Stimulated activated CD4-positive, alpha-beta T cell treated with anti-CD3 and anti-CD28 coated beads, Interleukin-1b, Interleukin-23, amount 100 ng/mL, for 24 hours (primary cell): Measurements from ENCODE around the gene PPP4R1.
"Not testable (repeated sequence)": the region's sequence is repeated elsewhere in the genome, so short reads cannot be mapped to it uniquely, and the experiment has no call there.

Experiments
- DNase-seq, 4 experiments: peaks; one replicate each; pipeline ENCODE4 v3.0.0-alpha.2; 2020; ENCODE audit warnings: low read depth in 4 of 4, low spot score in 1 of 4

The PPP4R1 gene

DNA sequence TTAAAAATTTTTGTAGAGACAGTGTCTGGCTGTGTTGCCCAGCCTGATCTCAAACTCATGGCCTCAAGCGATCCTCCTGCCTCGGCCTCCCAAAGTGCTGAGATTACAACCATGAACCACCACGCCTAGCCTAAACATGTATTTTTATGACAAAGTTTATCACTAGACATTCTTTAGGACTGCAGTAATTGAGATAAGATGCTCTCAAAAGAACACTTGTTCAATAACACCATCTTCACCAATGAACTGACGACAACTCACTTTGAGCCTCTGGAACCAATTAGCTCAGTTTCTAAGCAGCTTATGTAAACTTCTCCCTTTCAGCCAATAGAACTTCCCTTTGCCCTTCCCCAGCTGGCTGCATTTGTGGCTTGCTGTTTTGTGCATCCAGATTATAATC lies 15.3 kb upstream of the PPP4R1 start:
- no peak for DNase-seq

DNA sequence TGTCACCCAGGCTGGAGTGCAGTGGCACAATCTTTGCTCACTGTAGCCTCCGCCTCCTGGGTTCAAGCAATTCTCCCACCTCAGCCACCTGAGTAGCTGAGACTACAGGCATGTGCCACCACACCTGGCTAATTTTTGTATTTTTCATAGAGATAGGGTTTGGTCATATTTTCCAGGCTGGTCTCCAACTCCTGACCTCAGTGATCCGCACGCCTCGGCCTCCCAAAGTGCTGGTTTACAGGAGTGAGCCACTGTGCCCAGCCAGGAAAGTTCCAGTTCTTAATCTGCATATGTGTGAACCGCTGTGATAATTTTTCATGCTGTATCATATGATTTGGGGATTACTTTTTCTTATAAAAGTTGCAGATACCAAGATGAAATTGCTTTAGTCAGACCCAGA lies 14.6 kb upstream of the PPP4R1 start:
- no peak for DNase-seq

DNA sequence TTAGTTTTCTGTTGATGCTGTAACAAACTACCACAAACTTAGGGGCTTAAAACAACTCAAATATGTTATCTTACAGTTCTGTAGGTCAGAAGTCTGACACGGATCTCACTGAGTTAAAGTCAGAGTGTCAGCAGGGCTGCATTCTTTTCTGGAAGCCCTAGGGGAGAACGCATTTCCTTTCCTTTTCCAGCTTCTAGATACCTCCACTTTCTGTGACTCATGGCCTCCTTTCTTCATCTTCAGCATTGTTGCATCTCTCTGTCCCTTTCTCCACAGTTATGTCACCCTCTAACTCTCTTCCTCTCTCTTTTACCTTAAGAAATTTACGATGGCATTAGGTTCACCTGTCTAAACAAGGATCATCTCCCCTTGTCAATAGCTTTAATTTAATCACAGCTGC lies 13.3 kb upstream of the PPP4R1 start:
- no peak for DNase-seq

DNA sequence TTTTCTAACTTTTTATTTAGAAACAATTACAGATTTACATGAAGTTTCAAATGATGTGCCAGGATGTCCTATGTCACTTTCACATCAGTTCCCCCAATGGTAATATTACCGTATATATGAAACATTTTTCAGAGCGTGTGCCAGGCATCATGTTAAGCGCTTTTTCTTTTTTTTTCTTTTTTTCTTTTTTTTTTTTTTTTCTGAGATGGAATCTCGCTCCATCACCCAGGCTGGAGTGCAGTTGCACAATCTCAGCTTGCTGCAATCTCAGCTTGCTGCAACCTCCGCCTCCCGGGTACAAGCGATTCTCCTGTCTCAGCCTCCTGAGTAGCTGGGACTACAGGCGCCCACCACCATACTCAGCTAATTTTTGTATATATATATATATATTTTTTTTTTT lies 5.6 kb upstream of the PPP4R1 start:
- DNase-seq, result no peak

DNA sequence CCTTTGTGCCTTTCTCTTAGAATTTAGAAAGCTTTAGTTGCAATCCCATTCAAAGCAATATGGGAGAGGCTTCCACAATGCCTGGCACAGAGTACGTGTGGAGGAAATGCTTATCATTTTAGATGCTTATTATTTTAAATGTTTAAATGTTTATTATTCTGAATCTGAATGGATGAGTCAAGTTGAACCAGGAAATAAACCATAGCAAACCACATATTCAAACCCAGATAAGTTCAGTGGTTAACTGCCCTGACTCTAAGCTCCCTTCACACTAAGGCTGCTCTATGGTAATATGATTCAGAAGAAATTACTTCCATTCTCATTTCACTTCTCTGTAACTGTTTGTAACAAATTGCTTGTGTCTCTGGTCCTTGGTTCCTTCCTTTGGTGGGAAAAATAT lies 5.2 kb upstream of the PPP4R1 start:
- no peak for DNase-seq

DNA sequence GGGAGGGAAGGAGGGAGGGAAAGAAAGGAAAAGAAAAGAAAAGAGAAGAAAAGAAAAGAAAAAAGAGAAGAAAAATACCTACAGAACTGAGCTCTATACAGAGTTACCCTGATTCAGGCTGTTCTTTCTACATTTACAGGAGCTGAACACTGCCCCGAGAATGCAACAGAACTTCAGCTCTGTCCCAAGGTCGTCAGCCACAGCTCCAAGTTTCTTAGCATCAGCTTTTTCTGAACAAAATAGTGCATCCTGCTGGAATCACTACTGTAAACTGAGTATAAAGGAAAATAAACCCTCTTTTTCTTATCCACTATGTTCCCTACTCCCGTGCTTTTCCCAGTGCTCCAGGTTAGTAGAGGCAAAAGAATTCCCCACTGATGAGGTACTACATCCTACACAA lies 4.7 kb upstream of the PPP4R1 start:
- DNase-seq, result no peak

DNA sequence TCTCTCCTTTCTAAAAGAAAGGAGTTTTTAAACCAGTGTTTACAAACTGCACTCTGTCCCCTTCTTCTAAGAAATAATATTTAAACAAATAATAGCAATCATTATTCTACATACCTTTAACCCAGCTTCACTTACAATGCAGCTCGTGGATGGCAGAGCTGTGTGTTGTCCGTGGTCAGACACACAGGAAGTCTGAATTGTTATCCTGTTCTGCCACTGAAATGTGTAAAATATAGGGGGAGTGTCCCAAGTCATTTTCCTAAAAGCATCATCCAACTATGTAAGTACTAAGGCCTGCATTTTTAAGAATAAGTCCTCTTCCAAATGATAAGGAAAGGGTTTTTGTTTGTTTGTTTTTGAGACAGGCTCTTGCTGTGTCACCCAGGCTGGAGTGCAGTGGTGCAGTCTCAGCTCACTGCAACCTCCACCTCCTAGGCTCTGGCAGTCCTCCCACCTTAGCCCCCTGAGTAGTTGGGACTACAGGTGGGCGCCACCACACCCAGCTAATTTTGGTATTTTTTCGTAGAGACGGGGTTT lies 2.7 kb upstream of the PPP4R1 start:
- DNase-seq, result no peak

DNA sequence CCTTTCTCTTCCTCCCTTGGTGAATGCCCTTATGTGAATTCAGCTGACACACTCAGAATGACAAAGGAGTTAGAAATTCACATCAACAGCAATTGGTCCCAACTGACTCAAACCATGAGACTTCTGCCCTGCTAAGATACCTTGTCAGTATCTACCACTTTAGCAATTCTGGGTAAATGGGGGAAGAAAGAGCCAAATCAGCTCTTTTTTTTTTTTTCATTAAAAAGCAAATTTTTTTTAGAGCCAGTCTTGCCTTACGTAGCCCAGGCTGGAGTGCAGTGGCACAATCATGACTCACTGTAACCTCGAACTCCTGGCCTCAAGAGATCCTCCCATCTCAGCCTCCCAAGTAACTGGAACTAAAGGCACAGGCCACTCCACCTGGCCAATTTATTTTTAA lies 1.7 kb upstream of the PPP4R1 start:
- DNase-seq, result no peak

DNA sequence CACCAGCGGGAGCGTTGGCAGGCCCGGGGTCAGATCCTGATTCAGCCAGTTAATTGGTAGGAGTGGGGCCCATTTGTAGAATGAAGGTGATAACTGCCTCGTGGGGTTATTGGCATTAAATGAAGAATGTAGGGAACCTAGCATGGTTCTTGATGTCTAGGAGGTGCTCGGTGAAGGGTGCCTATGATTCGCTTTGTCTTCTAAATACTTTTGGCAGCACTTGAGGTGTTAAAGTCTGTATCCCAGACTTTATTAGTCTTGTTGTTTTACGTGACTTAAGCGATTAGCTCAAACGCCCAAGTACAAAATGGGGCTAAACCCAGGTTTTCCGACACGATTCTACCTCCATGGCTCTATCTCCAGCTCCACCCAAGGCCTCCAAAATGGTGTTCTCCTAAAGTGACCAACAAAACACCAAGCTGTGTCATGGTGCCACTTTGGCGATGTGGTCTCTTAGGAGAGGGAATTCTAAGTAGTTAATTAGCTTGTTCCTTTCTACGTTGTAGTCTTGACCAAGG lies 980 bp upstream of the PPP4R1 start:
- DNase-seq, result no peak

DNA sequence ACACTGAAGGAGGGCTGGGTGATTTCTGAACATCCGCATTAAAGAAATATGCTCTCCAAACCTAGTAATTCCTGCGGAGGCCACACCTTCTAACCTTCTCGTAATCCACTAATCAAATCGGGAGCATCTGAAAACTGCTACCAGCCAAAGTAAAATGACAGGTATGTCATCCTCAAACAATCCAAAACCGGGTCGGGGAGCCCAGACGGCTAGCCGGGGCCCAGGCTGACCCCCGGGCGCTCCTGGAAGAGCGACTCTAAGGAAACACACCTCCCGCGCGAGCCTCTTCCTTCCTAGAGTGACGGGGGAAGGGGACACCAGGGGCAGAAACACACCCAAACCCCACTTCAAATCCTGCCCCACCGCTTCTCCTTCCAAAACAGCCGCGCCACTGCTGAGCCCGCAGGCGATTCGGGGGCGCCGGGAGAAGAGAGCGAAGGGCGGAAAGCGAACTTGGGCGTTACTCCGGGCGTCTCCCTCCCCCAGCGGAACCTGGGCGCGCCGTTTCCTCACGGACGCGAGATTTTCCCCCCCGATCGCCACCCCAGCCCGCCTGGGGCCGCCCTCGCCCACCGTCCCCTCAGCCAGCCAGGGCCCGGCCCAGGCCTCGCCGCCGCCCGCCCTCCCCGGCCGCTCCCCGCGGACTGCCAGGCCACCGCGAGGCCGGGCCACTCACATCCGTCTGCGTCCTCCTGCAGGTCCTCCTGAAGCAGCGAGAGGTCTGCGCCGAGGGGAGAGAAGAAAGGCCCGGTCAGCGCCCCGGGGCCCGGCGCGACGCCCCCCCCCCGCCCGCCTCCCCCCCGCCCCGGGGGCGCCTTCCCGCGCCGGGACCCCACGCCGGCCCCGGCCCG lies 584 bp downstream of the PPP4R1 start:
- DNase-seq, result peak in 3 of 4 experiments; percentile 5 to 24 (median 12)

DNA sequence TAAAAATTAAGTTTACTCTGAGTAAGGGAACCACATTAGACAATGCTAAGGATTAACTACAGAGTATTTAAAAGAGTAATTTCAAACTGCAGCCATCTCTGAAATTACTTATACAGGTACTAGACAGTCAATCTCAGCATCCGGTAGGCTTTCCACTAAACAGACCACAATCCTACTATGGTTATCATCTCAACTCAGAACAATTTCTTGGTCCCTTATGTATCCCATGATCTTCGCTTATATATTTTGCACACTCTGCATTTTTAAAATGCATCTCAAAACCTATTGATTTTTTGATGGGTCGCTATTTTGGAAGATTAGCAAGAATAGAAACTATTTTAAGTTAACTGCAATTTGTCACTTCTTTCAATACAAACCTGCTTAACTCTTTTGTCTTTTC lies 1.4 kb downstream of the PPP4R1 start:
- DNase-seq, result no peak

DNA sequence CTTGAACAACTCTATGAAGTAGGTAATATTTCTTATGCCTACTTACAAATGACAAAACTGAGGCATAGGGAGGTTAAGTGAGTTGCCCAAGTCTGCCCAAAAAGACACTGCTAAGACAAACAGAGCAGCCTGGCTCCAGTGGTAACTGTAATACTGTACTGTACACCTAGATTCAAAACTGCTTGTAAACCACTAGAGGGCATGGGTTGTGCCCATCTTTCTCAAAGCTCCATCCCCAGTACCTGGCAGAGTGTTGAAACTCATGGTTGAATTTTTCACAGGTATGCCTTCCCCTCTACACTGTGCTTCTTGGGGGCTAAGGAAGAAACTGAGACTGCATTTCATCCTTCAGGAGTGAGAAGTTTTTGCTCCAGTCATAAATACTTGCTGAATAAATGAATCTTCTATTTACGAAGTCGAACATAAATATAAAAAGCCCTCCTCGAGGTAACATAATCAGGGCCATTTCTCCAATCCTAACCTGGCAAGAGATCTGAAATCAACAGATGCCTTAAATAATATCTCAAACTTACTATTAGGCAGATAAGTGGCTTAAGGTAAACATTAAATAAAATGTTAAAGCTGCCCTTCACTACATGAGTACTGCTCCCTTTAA lies 2.0 kb downstream of the PPP4R1 start:
- DNase-seq, result no peak

DNA sequence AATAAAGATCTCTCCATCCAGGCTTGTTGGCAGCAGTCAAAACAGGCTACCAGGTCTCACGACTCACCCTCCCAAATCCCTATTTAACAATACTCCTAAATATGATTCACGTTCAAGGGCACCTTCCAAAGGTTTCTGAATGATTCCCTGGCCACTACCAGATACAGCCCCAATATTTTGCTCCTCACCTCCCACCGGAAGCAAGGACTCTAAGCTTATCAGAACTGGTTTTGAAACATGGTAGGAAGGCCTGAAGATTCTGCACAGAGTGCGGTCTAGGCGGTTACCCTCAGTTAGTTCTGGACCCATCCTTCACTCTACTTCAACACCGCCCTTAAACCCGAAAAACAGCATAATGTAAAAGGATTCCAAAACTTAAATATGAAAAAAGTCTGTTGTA lies 5.2 kb downstream of the PPP4R1 start:
- DNase-seq, result no peak

DNA sequence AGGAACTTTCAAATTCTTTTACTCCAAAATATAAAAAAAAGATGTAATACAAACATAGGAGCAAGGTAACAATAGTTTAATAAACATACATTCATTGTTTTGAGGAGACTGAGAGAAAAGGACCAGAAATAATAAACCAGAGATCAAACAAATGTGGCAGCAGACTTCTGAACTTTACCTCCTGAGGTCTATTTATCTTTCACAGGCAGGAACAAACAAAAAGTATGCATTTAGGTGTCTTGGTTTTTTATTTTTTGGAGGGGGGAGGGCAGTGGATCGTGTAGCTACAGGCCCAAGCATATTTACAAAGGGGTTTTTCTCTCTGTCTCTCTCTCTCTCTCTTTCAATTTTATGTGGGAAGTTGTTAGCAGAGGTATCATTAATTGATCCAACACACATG lies 5.6 kb downstream of the PPP4R1 start:
- DNase-seq, result no peak

DNA sequence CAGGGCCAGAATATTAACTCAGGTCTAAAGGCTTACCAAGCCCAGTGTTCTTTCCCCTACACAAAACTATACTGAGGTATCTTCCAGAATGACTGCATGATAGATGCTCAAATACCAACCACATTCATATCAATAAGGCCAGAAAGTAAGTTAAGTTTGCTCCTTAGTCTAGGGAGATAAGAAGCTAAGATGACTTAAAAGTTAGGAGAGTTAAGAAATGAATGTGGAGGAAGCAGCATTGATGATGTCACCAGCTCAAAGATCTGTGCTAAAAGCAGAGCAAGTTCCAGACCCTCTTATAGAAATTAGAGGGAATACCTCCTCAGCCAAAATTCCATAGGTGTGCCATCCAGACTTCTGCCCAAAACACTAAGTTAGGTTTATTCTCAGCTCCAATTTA lies 6.1 kb downstream of the PPP4R1 start:
- no peak for DNase-seq

DNA sequence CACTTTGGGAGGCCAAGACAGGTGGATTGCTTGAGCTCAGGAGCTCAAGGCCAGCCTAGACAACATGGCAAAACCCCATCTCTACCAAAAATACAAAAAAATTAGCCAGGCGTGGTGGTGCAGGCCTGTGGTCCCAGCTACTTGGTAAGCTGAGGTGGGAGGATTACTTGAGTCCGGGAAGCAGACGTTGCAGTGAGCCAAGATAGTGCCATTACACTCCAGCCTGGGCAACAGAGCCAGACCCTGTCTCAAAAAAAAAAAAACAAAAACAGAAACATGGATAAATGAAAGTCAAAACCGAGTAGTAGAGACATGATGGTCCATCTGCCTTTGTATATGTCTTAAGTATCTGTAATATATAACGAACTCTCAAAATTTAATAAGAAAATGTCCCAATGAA lies 7.2 kb downstream of the PPP4R1 start:
- not testable (repeated sequence) for DNase-seq

DNA sequence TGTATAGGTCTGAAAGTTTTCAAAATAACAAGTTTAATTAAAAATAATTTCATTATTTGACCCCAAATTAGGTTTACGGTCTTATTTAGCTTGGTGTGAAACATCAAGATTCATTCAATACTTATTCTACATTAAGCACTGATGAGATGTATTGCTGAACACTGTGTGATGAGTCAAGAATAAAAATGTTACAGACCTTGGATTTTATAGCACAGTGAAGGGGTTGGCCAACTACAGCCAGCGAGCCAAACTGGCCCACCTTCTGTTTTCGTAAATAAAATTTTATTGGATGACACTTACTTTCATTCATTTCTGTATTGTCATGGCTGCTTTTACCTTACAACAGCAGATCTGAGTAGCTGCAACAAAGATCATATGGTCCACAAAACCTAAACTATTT lies 8.3 kb downstream of the PPP4R1 start:
- no peak for DNase-seq

DNA sequence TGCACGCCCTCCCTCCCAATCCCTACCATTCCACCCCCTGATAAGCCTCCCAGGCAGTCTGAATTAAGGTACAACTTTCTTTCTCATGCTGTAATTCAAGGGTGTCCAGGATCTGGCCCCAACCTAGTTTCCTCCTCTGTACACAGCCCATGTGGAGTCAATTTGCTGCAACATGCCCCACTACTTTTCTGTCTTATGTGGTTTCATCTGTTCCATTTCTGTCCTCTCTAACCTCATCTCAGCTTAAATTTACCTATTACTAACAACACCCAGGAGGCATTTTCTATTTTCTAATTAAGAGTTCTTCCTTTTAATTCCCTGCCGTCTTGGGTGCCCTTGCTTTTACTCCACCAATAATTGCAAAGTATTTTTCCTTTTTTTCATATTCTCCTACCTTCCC lies 10.0 kb downstream of the PPP4R1 start:
- DNase-seq, result no peak

DNA sequence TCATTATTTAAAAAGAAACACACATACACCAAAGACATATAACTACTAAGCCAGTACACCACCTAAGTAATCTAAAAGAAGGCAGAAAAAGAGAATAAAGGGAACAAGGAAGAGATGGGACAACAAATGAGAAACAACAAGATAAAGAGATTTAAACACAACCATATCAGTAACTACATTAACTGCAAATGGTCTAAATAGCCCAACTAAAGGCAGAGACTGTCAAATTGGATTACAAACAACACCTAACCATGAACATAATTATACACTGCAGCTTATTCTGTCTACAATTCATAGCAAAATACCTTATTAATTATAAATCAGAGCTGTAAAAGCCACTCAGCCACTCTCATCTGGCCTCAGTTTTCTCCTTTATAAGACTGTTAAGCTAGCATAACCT lies 15.0 kb downstream of the PPP4R1 start:
- DNase-seq, result no peak

DNA sequence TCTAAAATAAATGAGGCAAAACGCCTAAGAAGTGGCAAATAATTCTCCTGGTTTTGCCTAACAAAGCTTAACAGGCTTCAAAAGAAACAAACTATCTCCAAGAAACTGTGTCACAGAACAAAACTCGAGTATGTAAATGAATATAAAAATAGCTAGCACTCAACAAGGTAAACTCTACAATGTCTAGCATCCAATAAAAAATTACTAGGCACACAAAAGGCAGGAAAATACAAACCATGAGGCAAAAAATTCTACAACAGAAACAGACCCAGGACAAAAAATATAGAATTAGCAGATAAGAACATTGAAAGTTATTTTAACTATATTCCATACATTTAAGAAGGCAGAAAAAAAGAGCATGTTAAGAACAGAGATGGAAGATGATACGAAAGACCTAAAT lies 16.8 kb downstream of the PPP4R1 start:
- no peak for DNase-seq

DNA sequence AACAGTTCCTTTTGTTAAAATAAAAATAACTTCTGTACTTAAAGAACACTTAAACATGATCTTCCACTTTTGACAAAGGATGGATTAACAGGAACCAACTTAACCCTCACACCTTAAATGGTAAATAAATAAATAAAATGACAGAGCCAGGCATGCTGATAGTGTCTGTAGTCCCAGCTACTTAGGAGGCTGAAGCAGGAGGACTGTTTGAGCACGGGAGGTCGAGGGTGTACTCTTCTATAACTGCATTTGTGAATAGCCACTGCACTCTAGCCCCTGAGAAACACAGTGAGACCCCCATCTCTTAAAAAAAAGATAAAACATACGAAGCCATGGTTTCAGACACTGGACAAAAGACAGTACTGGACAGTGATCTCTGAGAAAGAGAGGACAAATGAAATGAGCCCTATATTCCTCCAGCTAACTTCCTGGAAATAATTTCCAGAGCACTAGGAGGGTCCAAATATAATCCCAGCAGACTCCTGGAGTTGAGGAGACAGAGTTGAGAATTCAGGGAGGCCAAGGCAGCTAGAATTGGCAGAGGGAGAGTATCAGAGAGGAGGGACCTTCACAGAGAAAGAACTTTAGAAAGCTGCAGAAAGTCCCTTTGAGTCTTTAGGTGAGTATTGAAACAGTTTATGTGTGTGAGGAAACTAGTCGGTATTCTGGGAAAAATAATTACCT lies 17.4 kb downstream of the PPP4R1 start:
- DNase-seq, result no peak

DNA sequence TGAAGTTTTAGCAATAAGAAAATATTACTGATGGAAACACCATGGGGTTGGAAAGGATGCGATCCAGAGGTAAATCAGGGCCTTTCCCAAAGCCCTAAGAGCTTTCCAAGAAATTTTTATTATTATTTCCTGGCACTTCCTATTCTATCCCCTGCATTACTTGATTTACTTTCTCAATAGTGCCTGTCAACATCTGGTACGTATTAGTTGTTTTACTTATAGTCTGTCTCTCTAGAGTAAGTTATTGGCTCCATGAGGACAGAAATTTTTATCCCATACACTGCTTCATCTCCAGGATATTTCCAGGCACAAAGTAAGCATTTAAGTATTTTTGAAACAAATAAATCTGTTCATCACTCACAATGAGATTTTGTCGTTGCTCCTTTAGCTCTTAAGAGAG lies 18.1 kb downstream of the PPP4R1 start:
- no peak for DNase-seq
